Right hindlimb (tissue), 1 donor: ENCODE measurements around the gene SPEN.

Source experiments
- DNase-seq: peaks from one replicate; pipeline ENCODE4 v3.0.0-alpha.2; 2018

Gene SPEN

GRCh38 chr1:15939181-15940109, 91.9 kb downstream of the SPEN start:
- no peak for DNase-seq

DNA sequence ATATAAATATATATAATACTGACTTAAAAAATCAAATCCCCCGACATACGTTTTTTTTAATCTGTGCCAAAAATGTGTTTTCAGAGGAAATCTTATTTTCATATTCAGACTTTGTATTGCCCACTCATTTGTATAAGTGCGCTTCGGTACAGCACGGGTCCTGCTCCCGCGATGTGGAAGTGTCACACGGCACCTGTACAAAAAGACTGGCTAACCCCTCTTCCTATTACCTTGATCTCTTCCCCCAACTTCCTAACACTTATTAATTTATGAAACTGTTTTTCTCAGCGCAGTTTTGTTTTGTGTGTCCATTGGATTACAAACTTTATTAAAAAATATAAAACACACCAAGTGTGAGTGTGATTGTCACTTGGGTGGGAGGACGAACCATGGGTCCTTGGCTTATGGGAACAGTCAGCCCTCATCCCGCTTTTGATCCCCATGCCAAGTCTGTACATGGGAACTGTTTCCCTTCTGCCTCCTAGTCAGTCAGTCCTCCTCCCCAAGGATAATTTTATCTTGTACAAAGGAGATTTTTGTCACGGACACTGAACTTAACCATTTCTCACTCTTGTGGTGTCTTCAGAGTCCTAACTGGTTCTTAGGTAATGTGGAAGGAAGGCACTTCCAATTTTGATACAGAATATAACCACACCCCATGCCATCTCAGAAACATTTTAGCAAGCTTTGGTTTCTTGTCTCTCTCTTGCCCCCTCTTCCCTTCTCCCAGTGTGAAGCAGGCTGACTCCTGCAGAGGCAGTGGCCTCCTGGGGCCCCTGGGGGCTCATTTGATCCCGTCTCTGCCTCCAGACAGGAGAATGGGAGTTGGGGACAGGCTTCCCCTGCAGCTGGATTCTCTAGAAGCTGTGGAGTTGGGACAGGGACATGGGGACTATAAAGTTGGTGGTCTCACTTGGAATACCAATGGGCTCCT, 92.9 kb downstream of the SPEN start:
- DNase-seq = no peak

- no peak for DNase-seq
Observed at GRCh38 chr1:15941044-15941840, 93.7 kb downstream of the SPEN start.

DNA sequence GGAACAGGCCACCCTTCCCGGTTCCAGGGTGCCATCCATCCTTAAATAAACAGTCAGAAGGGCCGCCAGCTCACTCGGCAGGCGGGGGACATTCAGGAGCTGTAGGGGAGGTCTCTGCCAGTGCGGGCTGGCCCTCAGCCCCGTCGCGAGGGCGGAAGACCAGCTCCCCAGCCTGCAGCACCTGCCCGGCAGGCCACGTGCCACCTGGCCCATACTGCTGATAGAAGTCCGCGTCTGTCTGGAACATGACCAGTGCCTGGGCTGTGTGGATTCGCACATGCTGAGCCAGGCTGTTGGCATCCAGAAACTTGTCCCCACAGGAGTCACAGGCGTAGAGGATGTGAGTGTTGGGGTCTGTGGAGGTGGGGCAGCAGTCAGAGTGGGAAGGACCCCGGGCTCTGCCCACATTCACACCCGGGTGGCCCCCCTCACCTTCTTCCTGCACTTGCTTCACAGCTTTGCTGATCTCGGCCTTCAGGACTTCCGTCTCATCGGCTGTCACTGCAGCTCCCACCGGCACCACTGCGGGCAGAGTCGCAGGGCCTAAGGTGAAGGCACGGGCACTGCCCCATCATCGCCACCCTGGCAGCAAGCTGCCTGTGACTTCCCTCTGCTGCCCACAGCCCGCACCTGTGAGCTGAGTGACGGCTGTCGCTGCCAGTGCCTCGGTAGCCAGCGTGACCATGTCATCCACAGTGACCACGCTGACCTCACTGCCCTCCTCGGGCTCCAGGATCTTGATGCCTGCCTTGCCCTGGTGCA, 94.6 kb downstream of the SPEN start:
- no peak for DNase-seq

- DNase-seq = no peak
Observed at GRCh38 chr1:15942661-15943327, 95.3 kb downstream of the SPEN start.

DNA sequence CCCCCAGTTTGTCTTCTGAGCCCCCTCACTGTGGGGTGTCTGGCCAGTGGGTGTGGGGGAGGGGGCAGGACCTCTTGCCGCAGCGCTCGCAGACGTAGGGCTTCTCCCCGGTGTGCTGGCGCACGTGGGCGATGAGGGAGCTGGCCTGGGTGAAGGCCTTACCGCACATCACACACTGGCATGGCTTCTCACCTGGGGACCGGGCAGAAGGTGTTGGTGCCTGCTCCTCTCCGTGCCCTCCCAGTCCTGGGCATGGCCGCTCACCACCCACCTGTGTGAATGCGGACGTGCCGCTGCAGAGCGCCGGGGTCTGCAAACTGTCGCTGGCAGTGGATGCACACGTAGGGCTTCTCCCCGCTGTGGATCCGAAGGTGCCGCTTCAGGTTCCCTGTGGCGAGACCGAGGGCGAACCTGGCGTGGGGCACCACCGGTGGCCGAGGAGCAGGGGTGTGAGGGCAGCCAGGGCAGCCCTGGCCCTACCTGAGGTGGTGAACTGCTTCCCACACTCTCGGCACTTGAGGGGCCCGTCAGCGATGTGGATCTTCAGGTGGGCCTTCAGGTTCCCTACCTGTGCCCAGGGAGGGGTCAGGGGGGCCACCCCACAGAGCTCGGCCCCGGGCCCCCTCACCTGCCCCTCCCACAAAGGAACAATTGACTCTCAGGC, 96.0 kb downstream of the SPEN start:
- no peak for DNase-seq

DNA sequence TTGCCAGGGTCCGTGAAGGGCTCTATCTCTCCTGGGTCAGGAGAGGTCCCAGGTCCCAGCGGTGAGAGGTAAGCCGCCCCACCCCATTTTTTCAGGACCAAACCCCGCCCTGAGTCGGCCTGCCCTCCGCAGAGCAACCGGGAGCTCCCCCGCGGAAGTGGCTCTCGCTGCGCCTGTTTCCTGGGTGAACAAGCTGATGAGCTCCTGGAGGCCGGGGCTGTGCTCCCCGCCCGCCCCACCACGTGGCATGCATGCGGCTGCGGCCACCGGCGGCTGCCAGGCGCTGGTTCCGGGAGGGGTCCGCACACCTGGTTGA, 96.4 kb downstream of the SPEN start:
- no peak for DNase-seq

DNA sequence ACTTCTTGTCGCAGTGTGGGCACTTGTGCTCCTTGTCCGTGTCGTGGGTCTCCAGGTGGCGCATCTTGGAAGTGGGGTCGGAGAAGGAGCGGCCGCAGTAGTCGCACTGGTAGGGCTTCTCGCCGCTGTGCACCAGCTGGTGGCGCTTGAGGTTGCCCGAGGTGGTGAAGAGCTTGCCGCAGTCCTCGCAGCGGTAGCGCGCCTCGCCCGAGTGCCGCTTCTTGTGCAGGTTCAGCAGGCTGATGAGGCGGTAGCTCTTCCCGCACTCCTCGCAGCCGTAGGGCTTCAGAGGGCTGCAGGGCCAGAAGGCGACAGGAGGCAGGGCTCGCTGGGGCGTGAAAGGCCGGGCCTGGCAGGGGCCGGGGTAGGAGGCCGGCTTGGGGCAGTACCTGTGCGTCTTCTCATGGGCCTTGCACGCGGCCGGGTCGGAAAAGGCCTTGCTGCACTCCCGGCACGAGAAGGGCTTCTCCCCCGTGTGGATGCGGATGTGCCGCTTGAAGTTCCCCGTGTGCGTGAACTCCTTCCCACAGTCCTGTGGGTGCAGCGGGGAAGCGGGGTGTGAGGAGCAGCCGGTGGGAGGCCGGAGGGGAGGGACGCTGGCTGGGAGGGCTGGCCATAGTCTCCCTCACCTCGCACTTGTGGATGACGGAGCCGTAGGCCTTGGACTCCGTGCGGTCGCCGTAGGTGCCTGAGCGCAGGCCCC, 97.0 kb downstream of the SPEN start:
- no peak for DNase-seq

DNA sequence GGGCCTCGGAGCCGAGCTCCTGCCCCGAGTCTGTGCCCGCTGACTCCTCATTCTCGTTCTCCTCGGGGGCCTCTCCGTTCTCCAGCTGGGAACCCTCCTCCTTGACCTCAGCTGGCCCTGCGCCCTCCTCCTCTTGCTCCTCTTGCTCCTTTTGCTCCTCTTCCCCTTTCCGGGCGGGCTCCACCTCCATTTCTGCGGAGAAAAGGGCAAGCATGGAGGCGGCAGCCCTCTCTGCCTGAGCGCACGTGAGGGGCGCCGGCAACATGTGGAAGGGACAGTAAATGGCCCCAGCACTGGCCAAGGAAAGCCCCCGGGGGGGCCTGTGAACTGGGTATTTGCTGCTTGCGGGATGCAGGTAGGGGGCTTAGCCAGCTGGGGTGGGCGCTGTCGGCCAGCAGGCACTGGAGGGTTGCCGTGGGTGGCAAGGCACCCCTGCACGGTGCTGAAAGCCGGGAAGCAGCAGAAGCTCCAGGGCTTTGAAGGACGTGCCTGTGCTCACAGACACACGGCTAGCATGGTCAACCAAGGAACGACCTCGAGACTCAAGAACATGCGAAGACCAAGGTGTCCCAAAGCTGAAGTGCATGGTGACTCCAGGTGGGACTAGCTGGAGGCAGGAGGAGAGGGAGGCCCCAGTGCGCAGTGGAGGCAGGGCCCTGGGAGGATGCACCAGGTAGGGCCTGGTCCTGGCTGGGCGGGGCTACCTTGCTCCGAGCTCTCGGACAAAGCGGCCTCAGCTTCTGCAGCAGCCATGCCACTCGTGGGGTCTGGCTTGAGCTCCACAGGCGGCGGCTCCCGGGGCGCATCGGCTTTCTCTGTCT, 97.7 kb downstream of the SPEN start:
- no peak for DNase-seq

- no peak for DNase-seq
Observed at GRCh38 chr1:15945832-15946448, 98.4 kb downstream of the SPEN start.

- no peak for DNase-seq
Observed at GRCh38 chr1:15946571-15947381, 99.3 kb downstream of the SPEN start.

DNA sequence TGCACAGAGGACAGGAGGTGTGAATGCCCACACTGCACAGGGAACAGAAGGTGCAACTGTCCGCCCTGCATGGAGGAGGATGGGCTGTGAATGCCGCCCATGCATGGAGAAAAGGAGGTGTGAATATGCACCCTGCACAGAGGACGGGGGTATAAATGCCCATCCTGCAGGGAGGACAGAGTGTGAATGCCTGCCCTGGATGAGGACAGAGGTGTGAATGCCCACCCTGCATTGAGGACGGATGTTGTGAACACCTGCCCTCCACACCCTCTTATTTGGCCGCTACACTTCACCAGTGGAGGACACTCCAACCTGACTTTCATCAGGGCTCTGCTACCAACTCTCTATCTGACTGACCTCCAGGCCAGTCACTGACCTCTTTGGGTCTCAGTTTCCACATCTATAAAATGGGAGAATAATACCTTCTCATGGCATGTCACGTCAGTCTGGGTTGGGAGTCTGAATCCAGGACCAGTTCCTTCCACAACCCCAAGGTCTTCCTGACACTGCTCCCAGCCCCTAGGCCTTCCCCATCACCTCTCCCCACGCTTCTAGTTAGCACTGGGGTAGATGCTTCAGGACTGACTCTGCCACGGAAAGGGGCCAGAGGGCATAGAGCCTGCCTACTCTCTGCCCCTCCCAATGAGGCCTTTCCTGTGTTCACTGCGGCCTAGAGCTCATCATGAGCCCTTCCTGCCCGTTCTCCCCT, 100.0 kb downstream of the SPEN start:
- no peak for DNase-seq

DNA sequence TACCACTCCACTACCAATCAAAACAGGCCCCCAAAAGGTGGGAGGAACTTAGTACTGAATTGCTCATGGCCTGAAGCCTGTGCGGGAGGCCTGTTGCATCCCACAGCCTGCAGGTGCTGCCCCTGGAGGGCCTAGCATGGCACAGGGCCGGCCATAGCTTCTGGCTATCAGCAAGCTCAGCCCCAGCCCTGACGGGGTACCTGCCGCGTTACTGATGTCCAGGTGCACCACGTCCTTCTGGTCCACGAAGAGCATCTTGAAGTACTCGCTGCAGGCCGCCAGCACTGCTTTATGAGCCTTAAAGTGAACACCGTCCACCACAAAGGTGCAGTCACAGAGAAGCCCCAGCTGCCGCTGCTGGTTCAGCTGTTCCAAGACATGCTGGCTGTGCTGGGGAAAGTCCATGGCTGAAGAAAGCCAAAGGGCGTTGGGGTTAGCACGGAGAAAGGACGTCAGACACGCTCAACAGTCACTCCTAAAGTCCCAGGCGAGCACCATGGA, 100.6 kb downstream of the SPEN start:
- DNase-seq = no peak

GRCh38 chr1:15948595-15949452, 101.3 kb downstream of the SPEN start:
- peak; percentile 77 for DNase-seq

DNA sequence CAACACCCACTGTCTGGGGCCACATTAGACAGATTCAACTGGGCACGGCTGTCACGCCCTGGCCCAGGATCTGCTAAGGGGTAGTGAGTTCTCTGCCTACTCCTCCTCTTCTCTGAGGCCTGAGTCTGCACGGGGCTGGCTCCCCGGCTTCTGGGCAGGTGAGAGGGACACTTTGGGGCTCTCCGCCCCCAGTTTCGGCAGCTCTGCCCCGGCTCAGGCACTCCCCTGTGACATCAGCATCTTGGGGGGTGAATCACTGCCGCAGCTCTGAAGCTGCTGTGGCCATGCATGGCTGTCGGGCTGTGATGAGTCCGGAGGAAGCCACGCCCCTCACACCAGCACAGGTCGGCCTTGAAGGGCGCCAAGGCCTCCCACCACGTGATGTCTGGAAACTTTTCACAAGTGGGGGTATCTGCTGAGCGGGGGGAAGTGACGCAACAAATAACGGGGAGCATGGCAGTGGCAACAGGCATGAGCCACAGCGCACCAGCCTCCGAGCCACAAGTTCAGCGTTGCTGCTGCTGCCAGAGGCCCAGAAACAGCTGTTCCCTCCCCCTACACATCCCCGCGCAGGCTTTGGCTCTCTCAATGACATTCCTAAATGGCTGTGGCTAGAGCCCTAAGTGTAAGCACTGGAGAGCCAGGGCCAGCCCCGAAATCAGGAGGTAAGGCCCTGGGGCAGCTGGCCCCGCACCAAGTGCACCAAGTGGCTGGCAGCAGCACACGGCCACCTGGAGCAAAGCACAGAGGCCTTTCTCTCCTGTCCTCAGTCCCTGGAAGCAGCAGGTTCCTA, 102.1 kb downstream of the SPEN start:
- peak; percentile 91 for DNase-seq
